ENCODE results near the gene NIPAL4.
"Not testable (repeated sequence)": the region's sequence is repeated elsewhere in the genome, so short reads cannot be mapped to it uniquely, and the experiment has no call there.

The NIPAL4 gene

DNA sequence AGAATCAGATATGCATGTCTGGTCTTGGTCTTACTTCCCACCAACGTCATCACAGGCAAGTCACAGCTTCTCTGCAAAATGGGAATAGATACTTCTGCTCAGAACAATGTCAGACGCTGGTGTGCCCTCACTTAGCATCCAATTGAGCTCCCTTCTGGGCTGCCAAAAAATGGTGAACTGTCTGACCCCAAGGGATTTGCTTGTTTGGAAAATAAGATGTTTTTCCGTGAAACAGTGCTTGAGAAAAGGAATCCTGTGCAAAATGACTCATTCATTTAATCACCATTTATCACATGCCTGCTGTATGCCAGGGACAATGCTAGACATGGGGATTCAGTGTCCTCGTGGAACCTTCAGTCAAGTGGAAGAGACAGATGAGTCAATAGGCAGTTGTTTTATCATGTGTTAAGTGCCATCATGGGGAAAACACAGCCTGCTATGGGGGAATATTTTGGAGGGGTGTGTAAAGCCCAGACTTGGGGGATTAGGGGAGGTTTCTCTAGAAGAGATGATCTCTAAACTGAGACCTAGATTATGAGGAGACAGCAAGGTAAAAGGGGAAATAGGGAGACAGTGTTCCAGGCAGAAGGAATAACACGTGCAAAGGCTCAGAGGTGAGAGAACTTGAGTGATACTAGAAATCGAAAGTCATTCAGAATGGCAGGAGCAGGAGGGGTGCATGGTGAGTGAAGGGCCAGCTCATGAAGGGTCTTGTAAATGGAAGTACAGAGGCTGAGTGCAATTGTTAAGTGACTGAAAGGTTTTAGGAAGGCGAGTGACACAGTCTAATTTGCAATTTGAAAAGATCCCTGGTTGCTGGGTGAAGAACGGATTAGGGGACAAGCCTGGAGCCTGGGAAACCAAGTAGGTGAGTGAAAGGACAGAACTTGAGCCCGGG lies 3.9 kb downstream of the NIPAL4 start:
- DNase-seq, result no peak

DNA sequence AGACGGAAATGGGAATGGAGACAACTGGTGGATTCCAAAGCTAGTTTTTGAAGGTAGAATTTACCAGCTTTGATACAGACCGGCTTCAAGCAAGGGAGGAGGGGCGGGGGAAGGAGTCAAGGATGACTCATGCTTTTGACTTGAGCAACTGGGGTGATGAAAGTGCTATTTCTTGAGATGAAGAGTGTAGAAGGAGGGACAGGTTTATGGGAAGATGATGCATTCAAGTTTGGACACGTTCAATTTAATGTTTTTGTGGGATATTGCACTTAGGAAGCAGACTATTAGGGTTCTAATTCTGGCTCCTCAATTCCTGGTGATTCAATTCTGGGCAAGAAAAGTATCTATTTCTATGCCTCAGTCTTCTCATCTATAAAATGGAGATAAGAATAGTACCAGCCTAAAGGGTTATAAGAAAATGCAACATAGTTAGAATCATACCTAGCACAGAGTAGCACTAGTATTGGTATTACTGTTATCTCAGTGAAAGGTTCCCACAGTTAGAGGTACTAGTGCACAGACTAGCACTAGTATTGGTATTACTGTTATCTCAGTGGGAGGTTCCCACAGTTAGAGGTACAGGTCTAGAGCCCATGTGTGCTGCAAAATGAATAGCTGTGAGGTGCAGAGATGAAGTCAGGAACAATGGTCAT lies 4.6 kb downstream of the NIPAL4 start:
- DNase-seq, result no peak

DNA sequence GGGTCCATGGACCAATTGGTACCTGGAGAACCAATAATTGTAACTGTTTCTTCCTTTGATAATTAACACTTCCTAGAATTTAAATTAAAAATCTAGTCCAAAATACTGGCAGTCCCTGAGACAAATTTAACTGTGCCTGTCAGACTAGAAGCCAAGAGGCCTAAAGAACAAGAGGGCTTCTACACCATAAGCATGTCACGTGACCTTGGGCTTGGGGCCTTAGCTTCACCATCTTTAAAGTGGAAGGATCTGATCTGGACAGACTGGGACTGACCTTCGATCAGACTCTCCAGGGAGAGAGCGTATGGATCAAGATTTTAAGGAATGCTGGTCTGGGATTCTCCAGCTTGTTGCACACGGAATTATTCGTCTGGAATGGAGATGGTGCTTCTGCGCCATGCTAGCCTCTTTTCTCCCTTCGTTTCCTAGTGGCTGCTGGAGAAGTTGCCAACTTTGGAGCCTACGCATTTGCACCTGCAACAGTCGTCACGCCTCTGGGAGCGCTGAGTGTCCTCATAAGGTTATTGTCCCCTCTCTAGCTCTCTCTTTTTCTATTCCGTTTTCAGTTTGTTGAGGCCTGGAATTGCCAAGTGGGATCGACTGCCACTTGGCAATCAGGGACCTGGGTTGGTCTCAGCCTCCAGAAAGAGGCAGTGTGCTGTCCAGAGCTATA lies 8.4 kb downstream of the NIPAL4 start:
- DNase-seq, result no peak

DNA sequence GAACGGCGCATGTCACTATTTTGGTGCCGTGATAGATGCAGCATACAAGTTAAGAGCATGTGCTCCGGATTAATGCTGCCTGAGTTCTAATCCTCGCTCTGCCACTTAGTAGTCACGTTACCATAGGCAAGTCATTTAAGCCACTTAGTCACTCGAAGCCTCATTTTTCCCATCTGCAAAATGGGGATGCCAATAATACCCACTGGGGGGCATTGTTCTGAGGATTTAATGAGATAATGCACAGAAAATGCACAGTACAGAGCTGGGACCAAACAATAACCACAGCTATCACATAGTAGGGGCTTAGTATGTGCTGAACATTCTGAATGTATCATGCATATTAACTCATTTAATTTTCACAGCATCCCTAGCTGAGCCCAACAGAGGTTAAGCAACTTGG lies 9.1 kb downstream of the NIPAL4 start:
- DNase-seq, result no peak

DNA sequence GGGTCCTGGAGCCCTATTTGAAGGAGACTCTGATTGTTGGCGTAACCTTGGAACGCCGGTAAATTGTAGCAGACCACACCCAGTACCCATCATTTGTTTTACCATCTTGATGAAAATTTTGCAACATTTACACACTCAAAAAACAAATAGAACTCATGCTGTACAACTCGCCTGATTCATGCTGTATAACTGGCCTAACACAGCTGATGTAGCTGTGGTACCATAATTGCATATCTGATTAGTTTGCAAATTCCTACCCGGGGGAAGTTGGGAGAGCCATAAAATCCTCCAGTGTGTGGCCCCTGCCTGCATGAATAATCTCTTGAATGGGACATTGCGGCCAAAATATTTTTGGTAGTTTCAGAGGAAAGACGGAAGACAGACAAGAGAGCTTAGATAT lies 9.7 kb downstream of the NIPAL4 start:
- no peak for DNase-seq

DNA sequence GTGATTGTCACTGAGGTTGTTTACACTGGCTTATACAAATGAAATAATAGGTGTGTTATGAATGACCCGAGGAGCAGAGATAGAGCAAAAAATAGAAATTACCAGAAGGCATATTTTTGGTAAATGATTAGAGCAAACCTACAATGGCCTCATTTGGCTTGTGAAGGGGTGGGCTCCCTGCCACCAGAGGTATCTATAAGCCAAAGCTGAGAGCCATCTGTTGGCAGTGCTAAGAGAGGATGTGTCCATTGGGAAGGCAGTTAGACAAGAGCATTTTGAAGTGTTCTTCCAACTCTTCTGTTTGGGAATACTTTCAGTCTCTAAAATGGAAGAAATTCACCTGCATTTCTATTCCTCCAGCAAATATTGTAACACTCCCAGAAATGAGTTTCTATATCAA lies 10.6 kb downstream of the NIPAL4 start:
- DNase-seq, result no peak

DNA sequence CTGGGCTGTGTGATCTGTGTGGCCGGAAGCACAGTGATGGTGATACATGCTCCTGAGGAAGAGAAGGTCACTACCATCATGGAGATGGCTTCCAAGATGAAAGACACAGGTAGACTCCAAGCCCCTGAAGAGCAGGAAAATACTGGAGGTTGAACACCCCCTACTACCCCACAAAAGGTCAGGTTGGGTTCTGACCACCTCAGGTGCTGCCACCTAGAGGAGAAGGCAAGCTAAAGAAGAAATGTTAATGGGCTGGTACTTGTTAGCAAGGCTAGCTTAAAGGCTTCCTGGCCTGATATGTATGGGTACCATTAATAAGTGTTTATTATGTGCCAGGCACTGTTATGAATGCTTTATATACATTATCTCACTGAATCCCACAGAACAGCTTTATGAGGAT lies 11.7 kb downstream of the NIPAL4 start:
- no peak for DNase-seq

DNA sequence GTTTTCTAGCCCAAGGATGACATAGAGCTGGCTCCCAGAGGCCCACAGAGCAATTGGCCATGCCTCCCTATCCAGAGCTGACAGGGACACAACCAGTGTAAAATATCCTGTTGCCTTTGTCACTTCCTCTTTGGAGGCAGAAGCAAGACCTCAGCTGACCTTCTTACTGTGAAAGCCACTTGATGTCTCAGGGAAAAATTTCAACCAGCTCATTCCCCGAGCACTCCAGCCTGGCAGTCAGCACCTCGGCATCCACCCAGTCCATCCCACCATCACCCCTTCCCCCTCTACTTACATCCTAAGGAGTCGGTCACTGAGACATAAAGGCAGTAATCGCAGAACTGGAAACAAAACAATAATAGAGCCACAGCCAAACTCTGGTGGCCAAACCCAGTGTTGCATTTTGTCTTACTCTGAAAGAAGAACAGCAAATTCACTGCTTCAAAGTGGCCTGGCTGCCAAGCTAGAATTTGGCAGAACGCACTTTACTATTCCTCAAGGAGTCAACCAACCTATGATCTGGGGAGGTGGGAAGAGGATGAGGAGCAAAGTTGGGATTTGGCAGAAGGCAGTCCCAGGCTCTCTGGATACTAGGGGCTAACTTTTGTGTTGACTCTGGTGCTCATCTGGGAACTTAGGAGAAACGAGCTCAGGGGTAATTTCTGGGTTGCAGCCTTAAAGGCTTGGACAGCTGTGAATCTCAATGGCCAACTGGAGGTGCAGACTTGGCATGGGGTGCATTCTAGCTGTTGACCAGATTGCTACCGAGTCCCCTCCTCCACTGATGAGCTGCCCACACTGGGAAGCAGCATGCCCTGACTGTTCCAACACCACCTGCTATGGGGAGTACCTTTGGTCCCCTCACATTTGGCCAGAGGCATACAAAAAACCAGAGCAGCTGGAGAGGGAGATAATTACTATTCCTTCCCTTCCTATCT lies 13.6 kb downstream of the NIPAL4 start:
- DNase-seq, result no peak

DNA sequence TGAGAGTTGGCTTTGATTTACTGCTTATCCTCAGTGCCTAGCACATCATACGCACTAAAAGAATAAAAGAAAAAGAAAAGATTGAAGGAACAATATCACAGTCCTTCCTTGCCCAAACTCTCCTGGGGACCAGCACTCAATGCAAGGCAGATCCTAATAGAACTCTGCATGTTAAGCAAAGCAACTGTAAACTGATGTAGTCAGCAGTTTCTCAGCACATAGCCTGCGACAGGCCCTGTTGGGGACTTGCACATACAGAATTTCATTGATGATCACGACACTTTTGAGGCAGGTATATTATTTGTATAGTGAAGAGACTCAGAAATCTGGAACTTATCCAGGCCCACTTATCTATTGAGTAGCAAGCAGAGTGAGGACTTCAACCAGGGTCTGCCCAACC lies 15.4 kb downstream of the NIPAL4 start:
- DNase-seq, result no peak

DNA sequence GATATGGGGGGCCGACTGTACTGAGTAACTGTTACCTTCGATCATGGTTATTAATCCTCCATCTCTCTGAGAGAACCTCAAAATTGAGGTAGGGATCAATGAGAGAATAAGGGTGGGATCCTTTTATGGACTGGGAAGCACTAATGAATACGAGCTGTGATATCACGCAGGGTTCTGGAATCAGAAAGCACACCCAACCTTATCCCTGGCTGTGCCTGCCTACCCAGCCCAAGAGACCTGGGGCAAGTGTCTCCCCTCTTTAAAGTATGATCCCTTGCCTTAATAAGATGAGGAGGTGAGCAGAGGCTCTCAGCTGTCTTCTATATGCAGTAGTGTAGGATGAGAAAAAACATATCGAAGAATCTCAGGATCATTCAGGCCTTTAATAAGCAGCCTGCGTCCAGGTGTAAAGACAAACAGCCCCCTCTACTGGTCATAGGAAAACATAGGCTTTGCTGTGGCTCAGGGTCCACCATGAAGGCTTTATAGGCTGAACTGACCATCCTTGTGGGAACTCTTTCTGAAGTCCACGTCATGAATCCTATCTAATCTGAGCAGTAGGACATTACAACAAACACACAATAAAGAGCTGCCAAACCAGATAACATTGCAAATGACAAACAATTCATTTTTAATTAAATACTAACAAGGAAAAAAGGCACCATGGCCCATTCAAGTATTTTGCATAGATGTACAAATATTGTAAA lies 16.8 kb downstream of the NIPAL4 start:
- DNase-seq, result no peak

DNA sequence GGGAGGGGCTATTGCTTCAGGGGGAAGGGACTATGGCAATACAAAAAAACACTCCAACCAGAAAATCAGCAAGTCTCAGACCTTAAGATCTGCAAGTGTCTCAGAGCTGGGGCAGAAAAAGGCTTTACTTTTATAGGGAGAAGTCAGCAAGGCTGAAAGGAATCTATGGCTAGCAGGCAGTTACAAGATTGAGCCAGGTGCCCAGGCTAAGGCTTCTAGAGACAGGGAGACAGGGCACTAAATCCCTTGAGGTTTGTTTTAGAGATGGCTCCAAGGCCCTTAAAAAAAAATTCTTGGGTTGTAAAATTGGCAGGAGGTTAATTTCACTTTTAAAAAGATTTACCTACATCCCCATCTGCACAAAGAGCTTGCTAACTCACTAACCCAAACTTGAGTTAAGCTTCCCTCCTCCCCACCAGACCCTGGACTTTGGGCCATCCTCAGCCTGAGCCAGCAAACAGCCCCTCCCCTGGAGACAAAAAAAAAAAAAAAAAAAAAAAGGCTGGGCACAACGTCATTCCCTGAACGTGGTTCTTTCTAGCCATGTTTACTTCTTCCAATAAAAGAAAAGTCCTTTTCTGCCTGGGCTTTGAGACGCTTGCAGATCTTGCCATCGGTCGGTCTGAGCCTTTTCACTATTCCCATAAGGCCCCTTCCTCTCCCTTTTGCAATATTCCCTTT lies 17.9 kb downstream of the NIPAL4 start:
- no peak for DNase-seq

DNA sequence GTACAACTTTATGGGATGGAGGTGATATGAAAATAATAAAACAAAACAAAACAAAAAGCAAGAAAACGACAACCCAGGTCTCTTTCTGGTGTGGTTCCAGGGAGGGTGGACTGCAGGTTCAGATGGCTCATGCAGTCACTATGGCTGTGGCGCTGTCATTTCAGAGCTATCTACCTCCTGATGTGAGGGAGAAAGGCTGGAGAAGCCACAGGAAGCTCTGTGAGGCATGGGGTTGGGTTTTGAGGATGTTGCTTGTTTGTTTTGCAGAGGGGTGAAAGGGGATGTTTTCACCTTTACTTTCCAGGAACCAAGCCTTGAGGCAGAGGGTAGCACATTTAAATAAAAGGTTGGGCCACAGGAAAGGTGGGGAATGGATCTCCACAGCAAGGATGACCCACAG lies 18.7 kb downstream of the NIPAL4 start:
- no peak for DNase-seq

DNA sequence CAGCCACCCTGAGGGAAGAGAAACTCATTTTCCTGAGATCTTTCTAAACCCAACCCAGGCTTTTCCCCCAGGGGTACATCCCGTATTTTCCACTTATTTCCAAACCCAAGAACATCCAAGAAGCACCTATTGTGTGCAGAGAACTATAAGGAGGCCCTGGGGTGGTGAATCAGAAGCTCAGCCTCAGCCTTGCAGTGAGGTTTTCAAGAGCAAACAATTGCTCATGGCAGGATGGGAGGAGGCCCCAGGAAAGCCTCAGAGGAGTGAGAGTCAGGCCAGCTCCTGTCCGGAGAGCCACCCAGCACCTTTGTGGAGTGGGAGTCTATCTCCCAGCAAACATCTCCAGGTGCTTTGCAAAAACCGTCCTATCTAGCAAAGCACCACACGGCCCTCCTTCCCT lies 19.2 kb downstream of the NIPAL4 start:
- DNase-seq, result no peak

DNA sequence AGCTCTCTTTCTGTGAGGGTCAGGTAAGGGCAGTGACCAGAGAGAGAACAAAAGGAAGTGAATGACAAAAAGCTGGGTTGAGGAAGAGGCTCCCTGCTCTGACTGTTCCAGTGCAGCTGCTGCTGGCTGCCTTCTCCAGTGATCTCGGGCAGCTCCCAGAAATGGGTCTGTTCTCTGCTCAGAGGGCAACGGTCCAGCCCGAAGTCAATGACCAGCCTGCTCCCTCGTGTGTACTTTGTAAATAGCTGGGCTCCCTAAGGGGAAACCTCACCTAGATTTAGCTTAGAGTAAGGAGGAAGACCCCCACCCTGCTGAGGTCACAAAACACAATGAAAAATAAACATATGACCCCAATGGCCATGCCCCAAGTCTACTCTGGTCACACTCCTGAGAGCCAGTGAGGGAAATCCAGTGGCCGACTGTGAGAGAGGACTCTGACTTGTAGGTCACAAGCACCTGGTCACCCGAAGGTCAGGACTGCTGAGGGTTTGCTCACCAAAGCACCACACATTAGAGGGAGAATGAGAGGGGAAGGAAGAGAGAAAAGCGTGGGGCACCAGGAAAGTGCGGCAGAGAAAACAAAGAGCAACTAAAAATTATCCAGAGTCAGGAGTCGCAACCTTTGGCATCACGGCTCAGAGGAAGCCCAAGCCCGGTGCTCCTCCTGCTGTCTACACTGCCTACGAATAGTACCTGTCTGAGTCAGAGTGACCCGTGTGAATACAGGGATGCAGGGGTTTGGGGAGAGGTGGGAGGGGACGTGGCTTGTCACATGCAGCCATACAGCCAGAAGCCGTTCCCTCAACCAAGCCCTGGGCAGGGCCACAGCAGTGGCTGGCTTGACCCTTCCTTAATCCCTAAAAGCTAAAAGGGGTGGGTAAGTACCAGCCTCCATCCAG lies 19.8 kb downstream of the NIPAL4 start:
- DNase-seq, result no peak

DNA sequence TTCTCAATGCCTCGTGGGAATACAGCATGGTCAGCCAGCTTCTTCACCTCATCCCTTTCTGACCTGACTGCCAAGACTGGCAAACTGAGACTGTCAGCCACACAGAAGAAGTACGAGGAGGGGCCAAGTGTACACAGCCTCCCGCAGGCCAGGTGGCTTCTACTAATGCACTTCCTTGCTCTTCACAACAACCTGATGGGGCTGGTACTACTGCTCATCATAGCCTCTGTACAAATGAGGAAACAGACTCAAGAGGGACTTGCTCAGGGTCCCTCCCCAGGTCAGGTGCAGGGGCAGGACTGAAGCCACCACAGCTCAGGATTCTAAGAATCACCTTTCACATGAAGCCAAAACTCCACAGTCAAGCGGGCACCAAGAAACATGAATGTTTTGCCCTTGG lies 21.3 kb downstream of the NIPAL4 start:
- no peak for DNase-seq

DNA sequence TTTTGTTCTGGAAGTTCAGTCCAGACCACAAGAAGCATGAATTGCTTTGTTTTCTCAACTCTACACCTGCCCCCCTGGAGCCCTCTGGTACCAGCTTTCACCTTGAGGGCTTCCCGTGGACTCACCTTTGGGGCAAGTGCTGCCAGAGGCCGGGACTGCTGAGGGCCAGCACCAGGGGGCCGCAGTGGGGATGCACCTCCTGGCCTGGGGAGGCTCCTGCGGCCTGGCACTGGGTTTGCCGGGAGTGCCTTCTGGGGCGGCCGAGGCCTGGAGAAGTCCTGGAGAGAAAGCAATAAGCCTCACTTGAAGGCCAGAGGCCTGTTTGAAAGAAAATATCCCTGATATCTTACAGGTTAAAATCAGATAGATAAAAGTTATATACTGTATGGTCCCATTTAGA lies 21.7 kb downstream of the NIPAL4 start:
- DNase-seq, result no peak

DNA sequence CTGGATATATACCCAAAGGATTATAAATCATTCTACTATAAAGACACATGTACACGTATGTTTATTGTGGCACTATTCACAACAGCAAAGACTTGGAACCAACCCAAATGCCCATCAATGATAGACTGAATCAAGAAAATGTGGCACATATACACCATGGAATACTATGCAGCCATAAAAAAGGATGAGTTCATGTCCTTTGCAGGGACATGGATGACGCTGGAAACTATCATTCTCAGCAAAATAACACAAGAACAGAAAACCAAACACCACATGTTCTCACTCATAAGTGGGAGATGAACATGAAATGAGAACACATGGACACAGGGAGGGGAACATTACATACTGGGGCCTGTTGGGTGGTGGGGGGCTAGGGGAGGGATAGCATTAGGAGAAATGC lies 22.7 kb downstream of the NIPAL4 start:
- not testable (repeated sequence) for DNase-seq

DNA sequence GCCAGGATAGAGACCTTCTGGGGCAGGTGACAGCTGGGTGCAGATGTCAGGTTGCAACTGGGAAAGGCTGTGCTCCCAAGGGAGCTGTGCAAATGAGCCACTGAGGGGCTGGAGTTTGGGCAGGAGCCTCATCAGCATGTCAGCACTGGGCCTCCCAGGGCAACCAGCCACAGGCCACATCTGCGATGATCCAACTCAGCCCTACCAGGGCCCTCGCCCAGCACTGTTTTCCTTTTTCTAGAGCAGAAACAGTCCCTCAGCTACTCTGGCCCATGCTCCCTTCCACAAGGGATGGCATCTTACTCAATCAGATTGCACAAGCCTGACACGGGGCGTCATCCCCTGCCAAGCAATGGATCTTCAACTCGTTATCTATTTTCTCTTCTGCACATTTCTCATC lies 24.8 kb downstream of the NIPAL4 start:
- DNase-seq, result no peak

DNA sequence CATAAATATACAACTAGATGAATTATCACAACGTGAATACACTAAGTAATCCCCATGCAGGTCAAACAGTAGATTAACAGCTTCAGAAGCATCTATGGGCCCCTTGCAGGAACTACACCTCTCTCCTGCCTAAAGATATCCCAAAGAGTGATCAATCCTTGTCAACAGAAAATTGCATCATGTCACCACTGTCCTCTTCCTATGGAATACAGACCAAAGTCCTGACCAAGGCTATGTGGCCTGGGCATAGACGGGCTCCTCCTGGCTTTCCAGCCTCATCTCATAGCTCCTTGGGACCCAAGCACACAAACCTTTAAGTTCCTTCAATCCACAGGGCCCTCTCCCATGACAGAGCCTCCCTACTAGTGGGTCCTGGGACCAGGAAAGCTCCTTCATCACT lies 25.3 kb downstream of the NIPAL4 start:
- DNase-seq, result no peak

DNA sequence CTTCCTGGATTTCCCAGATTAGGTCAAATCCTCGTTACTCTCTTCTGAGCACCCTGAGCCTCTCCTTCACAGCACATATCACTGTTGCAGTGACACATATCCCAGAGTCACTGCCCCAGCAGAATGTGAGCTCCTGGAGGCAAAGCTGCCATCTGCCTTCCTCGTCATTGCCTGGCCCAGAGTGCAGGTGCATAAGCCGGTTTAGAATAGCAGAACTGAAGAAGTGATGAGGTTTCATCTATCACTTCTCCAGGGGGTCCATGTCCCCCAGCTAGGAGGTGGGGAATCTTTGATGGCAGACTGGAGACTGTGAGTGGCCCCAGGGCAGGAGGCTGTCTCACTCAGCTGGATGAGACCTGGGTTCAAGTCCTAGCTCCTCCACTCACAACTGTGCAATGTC lies 25.8 kb downstream of the NIPAL4 start:
- DNase-seq, result no peak

Measured in effector CD4-positive, alpha-beta T cell (primary cell).